ENCODE data around the gene TCTN1.
A peak's percentile ranks its signal among the peaks of the same experiment; 100 is the strongest.

TCTN1 gene

GRCh38 chr12:110697236-110697635, 83.3 kb downstream of the TCTN1 start:
- H3K4me3 ChIP-seq (ENCODE audit: low read depth, low read length), result no peak overlapping the region
- no peak for TF ChIP-seq CTCF (IDR thresholded peaks at IDR 0.05; ENCODE audit: control insufficient read depth, extremely low read depth, insufficient read depth)
- DNase-seq (ENCODE audit: low read depth), result no peak

- DNase-seq (ENCODE audit: low read depth), result peak; percentile 72
- TF ChIP-seq CTCF (IDR thresholded peaks at IDR 0.05; ENCODE audit: control insufficient read depth, extremely low read depth, insufficient read depth), result peak; percentile 66
- H3K4me3 ChIP-seq (ENCODE audit: low read depth, low read length), result no peak overlapping the region
These were observed 84.4 kb downstream of the TCTN1 start for GRCh38 chr12:110698171-110698902.
